ENCODE data around the gene RNF17.

RNF17 gene

GRCh38 chr13:24864579-24864978 is 100.6 kb downstream of the RNF17 start:
- ChIA-PET POLR2A (no interaction called here), CTCF (interaction anchor here (1.6 to 3.4 kb wide), 3 partner anchors 11 to 103 kb away, joined by 5 to 7 read pairs (median 6); no protein-coding TSS in a partner anchor)
- no peak for TF ChIP-seq CTCF (IDR thresholded peaks at IDR 0.05; ENCODE audit: control extremely low read depth, extremely low read depth, low read depth, missing control alignments)
- no peak for DNase-seq (ENCODE audit: extremely low spot score)

GRCh38 chr13:24865163-24865953 is 101.4 kb downstream of the RNF17 start:
- DNase-seq (ENCODE audit: extremely low spot score): no peak
- ChIA-PET CTCF (interaction anchor here (1.0 to 3.4 kb wide), 7 partner anchors 9 to 130 kb away, joined by 3 to 7 read pairs (median 4); no protein-coding TSS in a partner anchor), POLR2A (no interaction called here)
- TF ChIP-seq CTCF (IDR thresholded peaks at IDR 0.05; ENCODE audit: control extremely low read depth, extremely low read depth, low read depth, missing control alignments): no peak

GRCh38 chr13:24866488-24866887 is 102.5 kb downstream of the RNF17 start:
- ChIA-PET CTCF (interaction anchor here (1.2 to 3.4 kb wide), 4 partner anchors 9 to 129 kb away, joined by 3 to 7 read pairs (median 5); no protein-coding TSS in a partner anchor), POLR2A (no interaction called here)
- DNase-seq (ENCODE audit: extremely low spot score): no peak
- TF ChIP-seq CTCF (IDR thresholded peaks at IDR 0.05; ENCODE audit: control extremely low read depth, extremely low read depth, low read depth, missing control alignments): no peak

- ChIA-PET CTCF (interaction anchor here (0.8 to 1.6 kb wide), 5 partner anchors 9 to 176 kb away, joined by 4 to 9 read pairs (median 6); no protein-coding TSS in a partner anchor), POLR2A (no interaction called here)
- no peak for TF ChIP-seq CTCF (IDR thresholded peaks at IDR 0.05; ENCODE audit: control extremely low read depth, extremely low read depth, low read depth, missing control alignments)
- no peak for DNase-seq (ENCODE audit: extremely low spot score)
Observed at GRCh38 chr13:24868874-24869273, 104.9 kb downstream of the RNF17 start.

GRCh38 chr13:24870380-24870760 is 106.4 kb downstream of the RNF17 start:
- no peak for DNase-seq (ENCODE audit: extremely low spot score)
- no peak for TF ChIP-seq CTCF (IDR thresholded peaks at IDR 0.05; ENCODE audit: control extremely low read depth, extremely low read depth, low read depth, missing control alignments)
- CTCF ChIA-PET: no interaction called here
- POLR2A ChIA-PET: no interaction called here

GRCh38 chr13:24875566-24875965 is 111.6 kb downstream of the RNF17 start:
- ChIA-PET POLR2A (no interaction called here), CTCF (interaction anchor here (1.2 kb wide), 1 partner anchor 11 kb away, joined by 7 read pairs; no protein-coding TSS in a partner anchor)
- TF ChIP-seq CTCF (IDR thresholded peaks at IDR 0.05; ENCODE audit: control extremely low read depth, extremely low read depth, low read depth, missing control alignments): no peak
- DNase-seq (ENCODE audit: extremely low spot score): no peak

Data from GM10248 (cell line).